GM12878 (cell line): Measurements from ENCODE around the gene CCDC27. TPM values are rescaled to one million over a fixed set of nuclear protein-coding genes. Genes with fewer than 3 reads are reported as not detected.

Source experiments
- ATAC-seq: fragments of 200-7000 bp; cut with Tn5 transposase; 3 replicates; pipeline ENCODE4 v1.9.1; 2020; ENCODE audit warnings: mild to moderate bottlenecking, moderate library complexity
- BruUV-seq: library from RNA; stranded (reverse); fragments of 400-500 nt; replicated peaks from 2 replicates; lab custom pipeline; 2021; lab: Mats Ljungman, UMichigan
- CTCF ChIA-PET: fragments of 300-600 bp; sonication (Branson Sonifier 250); formaldehyde crosslinking; extraction: SDS; loops from one replicate; lab custom pipeline; 2021; ENCODE audit warnings: inconsistent platforms; lab: Yijun Ruan, JAX
- POLR2A ChIA-PET: fragments of 350-600 bp; formaldehyde crosslinking; extraction: SDS; loops from one replicate; lab custom pipeline; 2021; ENCODE audit warnings: inconsistent platforms; lab: Charles Lee
- RAD21 ChIA-PET: fragments of 300-600 bp; sonication (Branson Sonifier 250); formaldehyde crosslinking; loops from one replicate; lab custom pipeline; 2023; ENCODE audit warnings: antibody characterized with exemption; ENCODE audit not compliant: unreplicated experiment; lab: Charles Lee
- SMC1A ChIA-PET: fragments of 300-600 bp; sonication (Branson Sonifier 250); formaldehyde crosslinking; loops from one replicate; lab custom pipeline; 2023; ENCODE audit not compliant: unreplicated experiment, uncharacterized antibody; lab: Charles Lee
- DNase-seq: peaks from one replicate; pipeline ENCODE4 v3.0.0-alpha.2; 2011; ENCODE audit warnings: low read depth, low spot score
- FAIRE-seq: peaks from 3 replicates; lab custom pipeline; 2011; peaks lifted over from hg19 to GRCh38; lab: Jason Lieb, UNC
- H2AFZ ChIP-seq: 2 replicates; pipeline ENCODE4 v1.6.0; 2011; ENCODE audit warnings: low read depth, low read length, control low read depth; ENCODE audit not compliant: control insufficient read depth
- H3K27ac ChIP-seq: 2 replicates; pipeline ENCODE4 v1.5.1; 2011; ENCODE audit warnings: control low read depth; ENCODE audit not compliant: control insufficient read depth, insufficient read depth
- H3K27me3 ChIP-seq, 2 experiments: replicated peaks in 1 of 2; 2 replicates each; pipeline versions ENCODE4 v1.6.0 to v1.6.1; 2011; ENCODE audit warnings: low read length in 1 of 2; ENCODE audit not compliant: control insufficient read depth in 2 of 2, insufficient read depth in 2 of 2
- H3K36me3 ChIP-seq, 2 experiments: 2 replicates each; pipeline ENCODE4 v1.5.1; 2011; ENCODE audit warnings: low read length in 1 of 2; ENCODE audit not compliant: control insufficient read depth in 2 of 2, insufficient read depth in 2 of 2
- H3K4me1 ChIP-seq: 2 replicates; pipeline ENCODE4 v1.6.1; 2011; ENCODE audit warnings: mild to moderate bottlenecking, low read length, moderate library complexity, mixed read lengths; ENCODE audit not compliant: control insufficient read depth, insufficient read depth
- H3K4me2 ChIP-seq: 2 replicates; pipeline ENCODE4 v1.6.0; 2011; ENCODE audit warnings: control low read depth; ENCODE audit not compliant: control insufficient read depth, insufficient read depth
- H3K4me3 ChIP-seq: fragments of 200-600 bp; sonication (generic); 2 replicates; pipeline ENCODE4 v1.5.1; 2016
- H3K79me2 ChIP-seq: 2 replicates; pipeline ENCODE4 v1.6.0; 2011; ENCODE audit warnings: low read length; ENCODE audit not compliant: control insufficient read depth, insufficient read depth
- H3K9ac ChIP-seq: 2 replicates; pipeline ENCODE4 v1.8.0; 2011; ENCODE audit warnings: low read length, control low read depth, mixed read lengths; ENCODE audit not compliant: control insufficient read depth, insufficient read depth
- H3K9me3 ChIP-seq: replicated peaks from 3 replicates; pipeline ENCODE4 v1.5.1; 2011; ENCODE audit warnings: mild to moderate bottlenecking, low read length; ENCODE audit not compliant: control insufficient read depth, insufficient read depth
- H4K20me1 ChIP-seq: 2 replicates; pipeline ENCODE4 v1.6.0; 2011; ENCODE audit not compliant: control insufficient read depth, insufficient read depth
- CBX5 ChIP-seq: sonication (generic); IDR thresholded peaks from 2 replicates; pipeline ENCODE4 v1.6.1; 2016; ENCODE audit warnings: low read depth, moderate library complexity, mild to moderate bottlenecking, inconsistent platforms
- EED ChIP-seq: sonication (generic); IDR thresholded peaks from 2 replicates; pipeline ENCODE4 v1.6.1; 2016; ENCODE audit warnings: antibody characterized with exemption, low read depth
- EP300 ChIP-seq, 2 experiments: fragments of 150-350 bp in 1 of 2; IDR thresholded peaks; 2 replicates each; pipeline ENCODE4 v1.6.1; 2011 to 2012; ENCODE audit warnings: low read depth in 2 of 2, low read length in 2 of 2, borderline replicate concordance in 1 of 2, improper control_type of control experiment in 1 of 2, inconsistent platforms in 1 of 2; ENCODE audit not compliant: control insufficient read depth in 1 of 2
- ETV6 ChIP-seq, 2 experiments: fragments of 450-650 bp in 1 of 2; IDR thresholded peaks in 1 of 2; conservative IDR thresholded peaks in 1 of 2; 2 replicates each; pipeline ENCODE4 v1.6.1; 2014; ENCODE audit warnings: antibody characterized with exemption in 1 of 2, borderline replicate concordance in 1 of 2, low read depth in 1 of 2, mild to moderate bottlenecking in 1 of 2, moderate library complexity in 1 of 2
- MXI1 ChIP-seq: fragments of 150-350 bp; IDR thresholded peaks from 2 replicates; pipeline ENCODE4 v1.6.1; 2011; ENCODE audit warnings: low read depth, mild to moderate bottlenecking, inconsistent platforms, low read length, improper control_type of control experiment
- NRF1 ChIP-seq: conservative IDR thresholded peaks from 2 replicates; pipeline ENCODE4 v1.6.1; 2011; ENCODE audit warnings: mild to moderate bottlenecking, low read depth, low read length, improper control_type of control experiment
- POLR2A ChIP-seq: IDR thresholded peaks from 2 replicates; pipeline ENCODE4 v1.6.1; 2011; ENCODE audit warnings: low read depth, mild to moderate bottlenecking, low read length
- RUNX3 ChIP-seq: IDR thresholded peaks from 2 replicates; pipeline ENCODE4 v1.6.1; 2012; ENCODE audit warnings: low read length, inconsistent platforms
- SIN3A ChIP-seq: IDR thresholded peaks from 2 replicates; pipeline ENCODE4 v1.6.1; 2012; ENCODE audit warnings: low read depth, low read length, improper control_type of control experiment
- SMAD5 ChIP-seq: IDR thresholded peaks from 2 replicates; pipeline ENCODE4 v1.6.1; 2016; ENCODE audit warnings: antibody characterized with exemption, low read depth
- TAF1 ChIP-seq: IDR thresholded peaks from 2 replicates; pipeline ENCODE4 v1.6.1; 2011; ENCODE audit warnings: mild to moderate bottlenecking, low read depth, low read length, borderline replicate concordance
- WGBS: methylation state at CpG from one replicate; pipeline ENCODE4 v1.1.6; 2016; ENCODE audit warnings: low lambda C conversion rate; ENCODE audit not compliant: insufficient replicate concordance, insufficient coverage; ENCODE audit errors: missing lambda C conversion rate; 5-methylcytosine and 5-hydroxymethylcytosine counted together
- in situ Hi-C: fragments of 300-500 bp; cut with MboI; formaldehyde crosslinking; loops from 9 replicates; pipeline ENCODE4 v1.14.3; 2018; ENCODE audit warnings: mixed read lengths
- intact Hi-C: fragments of 100-400 bp; cut with micrococcal nuclease; formaldehyde crosslinking; loops from one replicate; pipeline ENCODE4 v1.14.2; 2022; ENCODE audit not compliant: unreplicated experiment
- polyA plus RNA-seq, 11 experiments: library from polyadenylated mRNA; depleted of rRNA in 4 of 11; unstranded in 6 of 11; stranded (reverse) in 5 of 11; fragments of >200 nt; fragmentation: Nextera tagmentation in 4 of 11; fragmentation: Illumina TruSeq in 1 of 11; extraction: Ambion mirVana in 4 of 11; extraction: Trizol in 1 of 11; gene quantifications; 1 replicate in 1 of 11; 2 replicates in 10 of 11; pipeline versions ENCODE4 v1.2.1 to v1.2.3, GENCODE V29; 2011 to 2016; ENCODE audit warnings: inconsistent platforms in 2 of 11, missing spikeins in 2 of 11, low read depth in 1 of 11
- total RNA-seq, 4 experiments: library from RNA; depleted of rRNA in 3 of 4; stranded (reverse); fragments of >200 nt in 3 of 4; fragmentation: Illumina TruSeq in 1 of 4; extraction: Trizol in 1 of 4; gene quantifications; 2 replicates each; pipeline versions ENCODE4 v1.2.1 to v1.2.3, GENCODE V29; 2013 to 2021
- TF ChIP-seq, protein P1 (sequence below): fragments of 450-650 bp; IDR thresholded peaks from 2 replicates; pipeline ENCODE4 v1.6.1; 2017; ENCODE audit warnings: antibody characterized with exemption, mild to moderate bottlenecking, moderate library complexity

Gene CCDC27
- total and polyA plus RNA-seq, 10 of the 15 experiments (the other 5 are each of a cell fraction or from before 2014, with no cell fraction given), result 0.05 TPM; not detected in 9

GRCh38 chr1:3786468-3787348, 34.5 kb downstream of the CCDC27 start:
- ATAC-seq, result no peak
- no peak overlapping the region for H3K27ac ChIP-seq
- CTCF ChIA-PET, result interaction anchor here (0.7 kb wide), 2 partner anchors 10 to 13 kb away, joined by 3 read pairs; partner anchors contain the start of gene LRRC47
- H4K20me1 ChIP-seq, result no peaks in the 10 kb centered on the region
- peaks cover 23% of the 10 kb centered on the region in 2 experiments for H3K36me3 ChIP-seq
- no peak for DNase-seq
- SMC1A ChIA-PET, result no interaction called here
- RAD21 ChIA-PET, result no interaction called here
- H2AFZ ChIP-seq, result no peak overlapping the region
- no TSS peak for BruUV-seq
- intact Hi-C loops (no loop called here), in situ Hi-C loops (no loop called here)
- H3K79me2 ChIP-seq, result peaks cover 4% of the 10 kb centered on the region
- H3K27me3 ChIP-seq, result no peaks in the 10 kb centered on the region
- TF ChIP-seq RUNX3 (no peak), MXI1 (no peak), SIN3A (no peak), POLR2A (peak; percentile 26)
- no peak overlapping the region for H3K4me2 ChIP-seq
- peaks cover 14% of the 10 kb centered on the region for H3K4me1 ChIP-seq
- H3K9me3 ChIP-seq, result no peaks in the 10 kb centered on the region
- POLR2A ChIA-PET, result interaction anchor here (0.6 kb wide), 1 partner anchor 78 kb away, joined by 3 read pairs; no protein-coding TSS in a partner anchor
- H3K9ac ChIP-seq, result no peak overlapping the region
- FAIRE-seq, result no peak
- 89% methylated on average over 36 of the region's 45 CpGs for WGBS
- no peak overlapping the region for H3K4me3 ChIP-seq

- Histone ChIP-seq H3K36me3 (peaks cover 19 to 20% of the 10 kb centered on the region in 2 experiments), H2AFZ (no peak overlapping the region), H3K79me2 (peaks cover 9% of the 10 kb centered on the region), H3K27ac (no peak overlapping the region), H3K27me3 (no peaks in the 10 kb centered on the region), H4K20me1 (no peaks in the 10 kb centered on the region), H3K9me3 (no peaks in the 10 kb centered on the region), H3K4me1 (peaks cover 14% of the 10 kb centered on the region), H3K4me3 (no peak overlapping the region), H3K9ac (no peak overlapping the region), H3K4me2 (no peak overlapping the region)
- SMC1A ChIA-PET, result no interaction called here
- BruUV-seq, result no TSS peak
- FAIRE-seq (no peak), ATAC-seq (peak; percentile 92), DNase-seq (no peak)
- intact Hi-C loops, result no loop called here
- RAD21 ChIA-PET, result no interaction called here
- POLR2A ChIA-PET, result interaction anchor here (0.6 kb wide), 1 partner anchor 77 kb away, joined by 3 read pairs; no protein-coding TSS in a partner anchor
- WGBS, result 3% methylated on average over 10 of the region's 10 CpGs
- CTCF ChIA-PET, result interaction anchor here (0.7 kb wide), 2 partner anchors 9 to 14 kb away, joined by 3 read pairs; partner anchors contain the start of gene LRRC47
- in situ Hi-C loops, result no loop called here
- TF ChIP-seq ETV6 (conservative IDR thresholded peaks at IDR 0.05 in 1 of 2, IDR thresholded peaks at IDR 0.05 in 1 of 2; ENCODE audit: borderline replicate concordance in 1 of 2, low read depth in 1 of 2), result peak in 1 of 2 experiments; percentile 45; a peak in 1 of 4 replicates
- peak; percentile 44 to 69; a peak in 3 of 4 replicates for TF ChIP-seq EP300 (IDR thresholded peaks at IDR 0.05; ENCODE audit: borderline replicate concordance in 1 of 2, control insufficient read depth in 1 of 2, low read depth in 2 of 2, low read length in 2 of 2)
- TF ChIP-seq TAF1, result no peak
- TF ChIP-seq EED, result peak; percentile 75
- TF ChIP-seq, protein P1, sequence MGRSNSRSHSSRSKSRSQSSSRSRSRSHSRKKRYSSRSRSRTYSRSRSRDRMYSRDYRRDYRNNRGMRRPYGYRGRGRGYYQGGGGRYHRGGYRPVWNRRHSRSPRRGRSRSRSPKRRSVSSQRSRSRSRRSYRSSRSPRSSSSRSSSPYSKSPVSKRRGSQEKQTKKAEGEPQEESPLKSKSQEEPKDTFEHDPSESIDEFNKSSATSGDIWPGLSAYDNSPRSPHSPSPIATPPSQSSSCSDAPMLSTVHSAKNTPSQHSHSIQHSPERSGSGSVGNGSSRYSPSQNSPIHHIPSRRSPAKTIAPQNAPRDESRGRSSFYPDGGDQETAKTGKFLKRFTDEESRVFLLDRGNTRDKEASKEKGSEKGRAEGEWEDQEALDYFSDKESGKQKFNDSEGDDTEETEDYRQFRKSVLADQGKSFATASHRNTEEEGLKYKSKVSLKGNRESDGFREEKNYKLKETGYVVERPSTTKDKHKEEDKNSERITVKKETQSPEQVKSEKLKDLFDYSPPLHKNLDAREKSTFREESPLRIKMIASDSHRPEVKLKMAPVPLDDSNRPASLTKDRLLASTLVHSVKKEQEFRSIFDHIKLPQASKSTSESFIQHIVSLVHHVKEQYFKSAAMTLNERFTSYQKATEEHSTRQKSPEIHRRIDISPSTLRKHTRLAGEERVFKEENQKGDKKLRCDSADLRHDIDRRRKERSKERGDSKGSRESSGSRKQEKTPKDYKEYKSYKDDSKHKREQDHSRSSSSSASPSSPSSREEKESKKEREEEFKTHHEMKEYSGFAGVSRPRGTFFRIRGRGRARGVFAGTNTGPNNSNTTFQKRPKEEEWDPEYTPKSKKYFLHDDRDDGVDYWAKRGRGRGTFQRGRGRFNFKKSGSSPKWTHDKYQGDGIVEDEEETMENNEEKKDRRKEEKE, result no peak
- TF ChIP-seq CBX5, result no peak
- no peak for TF ChIP-seq NRF1
- TF ChIP-seq SMAD5, result no peak
These were observed 35.1 kb downstream of the CCDC27 start for GRCh38 chr1:3787349-3787715.
